IMR-90 (cell line): ENCODE data around the gene MAPK1. TPM values are rescaled to one million over a fixed set of nuclear protein-coding genes. Genes with fewer than 3 reads are reported as not detected.

ENCODE experiments used
- ATAC-seq: fragments of 200-7000 bp; cut with Tn5 transposase; 2 replicates; pipeline ENCODE4 v1.9.1; 2020; ENCODE audit warnings: low read depth, mild to moderate bottlenecking, moderate library complexity
- BruUV-seq: library from RNA; stranded (reverse); fragments of 400-500 nt; replicated peaks from 2 replicates; lab custom pipeline; 2021; lab: Mats Ljungman, UMichigan
- CTCF ChIA-PET: fragments of 300-600 bp; formaldehyde crosslinking; extraction: SDS; loops from one replicate; lab custom pipeline; 2021; ENCODE audit warnings: antibody characterized with exemption; lab: Yijun Ruan, JAX
- POLR2A ChIA-PET: fragments of 300-600 bp; sonication (Branson Sonifier 250); formaldehyde crosslinking; loops from one replicate; lab custom pipeline; 2022; ENCODE audit warnings: antibody characterized with exemption; ENCODE audit not compliant: unreplicated experiment; lab: Charles Lee
- DNase-seq: peaks from one replicate; pipeline ENCODE4 v3.0.0; 2013
- H2AFZ ChIP-seq: replicated peaks from 2 replicates; pipeline ENCODE3; 2013; ENCODE audit warnings: low read length, mild to moderate bottlenecking; ENCODE audit not compliant: poor library complexity
- H2AK5ac ChIP-seq: 2 replicates; pipeline ENCODE4 v1.6.1; 2013; ENCODE audit warnings: low read depth, low read length, inconsistent platforms
- H2AK9ac ChIP-seq: replicated peaks from 2 replicates; pipeline ENCODE3; 2013; ENCODE audit warnings: mild to moderate bottlenecking, low read depth, low read length, moderate library complexity; ENCODE audit not compliant: poor library complexity
- H2BK120ac ChIP-seq: 2 replicates; pipeline ENCODE4 v1.6.1; 2013; ENCODE audit warnings: low read depth, low read length, inconsistent platforms
- H2BK15ac ChIP-seq: 3 replicates; pipeline ENCODE4 v1.6.1; 2013; ENCODE audit warnings: low read depth, low read length, inconsistent platforms
- H2BK20ac ChIP-seq: 2 replicates; pipeline ENCODE4 v1.6.1; 2013; ENCODE audit warnings: low read depth, mild to moderate bottlenecking, inconsistent platforms, low read length, moderate library complexity
- H2BK5ac ChIP-seq: 2 replicates; pipeline ENCODE4 v1.6.1; 2013; ENCODE audit warnings: mild to moderate bottlenecking, low read depth, low read length, inconsistent platforms; ENCODE audit not compliant: poor library complexity, severe bottlenecking
- H3K14ac ChIP-seq: replicated peaks from 2 replicates; pipeline ENCODE4 v1.6.1; 2013; ENCODE audit warnings: low read depth, low read length, inconsistent platforms
- H3K18ac ChIP-seq: 2 replicates; pipeline ENCODE4 v1.6.1; 2013; ENCODE audit warnings: low read depth, low read length, control low read depth
- H3K23ac ChIP-seq: 2 replicates; pipeline ENCODE4 v1.6.1; 2013; ENCODE audit warnings: low read depth, low read length, inconsistent platforms
- H3K27ac ChIP-seq: 2 replicates; pipeline ENCODE4 v1.5.1; 2013; ENCODE audit warnings: mild to moderate bottlenecking, control low read depth, low read length; ENCODE audit not compliant: insufficient read depth
- H3K27me3 ChIP-seq: 2 replicates; pipeline ENCODE4 v1.6.1; 2013; ENCODE audit warnings: low read length; ENCODE audit not compliant: control insufficient read depth, insufficient read depth
- H3K36me3 ChIP-seq: 2 replicates; pipeline ENCODE4 v1.6.1; 2013; ENCODE audit warnings: low read length, mixed read lengths; ENCODE audit not compliant: control insufficient read depth, insufficient read depth
- H3K4ac ChIP-seq: 2 replicates; pipeline ENCODE4 v1.6.1; 2013; ENCODE audit warnings: low read depth, low read length, inconsistent platforms
- H3K4me1 ChIP-seq: 2 replicates; pipeline ENCODE4 v1.6.1; 2013; ENCODE audit warnings: low read length, mixed read lengths; ENCODE audit not compliant: control insufficient read depth, insufficient read depth
- H3K4me2 ChIP-seq: 2 replicates; pipeline ENCODE4 v1.6.1; 2013; ENCODE audit warnings: low read depth, mild to moderate bottlenecking, control low read depth, low read length, moderate library complexity
- H3K4me3 ChIP-seq: 2 replicates; pipeline ENCODE4 v1.5.1; 2013; ENCODE audit warnings: low read depth, mild to moderate bottlenecking, control low read depth, low read length, moderate library complexity; ENCODE audit not compliant: insufficient read depth
- H3K56ac ChIP-seq: 2 replicates; pipeline ENCODE4 v1.6.1; 2013; ENCODE audit warnings: low read length, inconsistent platforms; ENCODE audit not compliant: insufficient read depth; ENCODE audit errors: extremely low read depth
- H3K79me1 ChIP-seq, 2 experiments: 2 replicates each; pipeline ENCODE4 v1.6.1; 2013; ENCODE audit warnings: low read length in 2 of 2, inconsistent platforms in 1 of 2, low read depth in 1 of 2
- H3K9ac ChIP-seq: 2 replicates; pipeline ENCODE4 v1.6.1; 2013; ENCODE audit warnings: low read depth, low read length, control low read depth
- H3K9me1 ChIP-seq: 2 replicates; pipeline ENCODE4 v1.6.1; 2013; ENCODE audit warnings: low read length, inconsistent platforms; ENCODE audit not compliant: insufficient read depth
- H3K9me3 ChIP-seq: 2 replicates; pipeline ENCODE4 v1.6.1; 2013; ENCODE audit warnings: low read length; ENCODE audit not compliant: control insufficient read depth, insufficient read depth
- H4K20me1 ChIP-seq: 2 replicates; pipeline ENCODE4 v1.6.1; 2013; ENCODE audit warnings: low read length, inconsistent platforms; ENCODE audit not compliant: insufficient read depth
- H4K5ac ChIP-seq: 2 replicates; pipeline ENCODE4 v1.6.1; 2013; ENCODE audit warnings: mild to moderate bottlenecking, low read depth, low read length, control low read depth
- H4K8ac ChIP-seq, 2 experiments: 2 replicates each; pipeline ENCODE4 v1.6.1; 2013; ENCODE audit warnings: low read depth in 2 of 2, low read length in 2 of 2, control low read depth in 1 of 2, inconsistent platforms in 1 of 2
- H4K91ac ChIP-seq: 2 replicates; pipeline ENCODE4 v1.6.1; 2013; ENCODE audit warnings: low read depth, low read length, inconsistent platforms; ENCODE audit not compliant: insufficient read depth
- CHD1 ChIP-seq: IDR thresholded peaks from 2 replicates; pipeline ENCODE4 v1.6.1; 2012; ENCODE audit warnings: low read depth, low read length, improper control_type of control experiment
- FOS ChIP-seq: fragments of 150-350 bp; IDR thresholded peaks from 2 replicates; pipeline ENCODE4 v1.6.1; 2016; ENCODE audit warnings: low read depth, low read length
- MAFK ChIP-seq: IDR thresholded peaks from 2 replicates; pipeline ENCODE4 v1.6.1; 2012; ENCODE audit warnings: low read depth, low read length, improper control_type of control experiment
- MXI1 ChIP-seq: IDR thresholded peaks from 2 replicates; pipeline ENCODE4 v1.6.1; 2012; ENCODE audit warnings: low read depth, mild to moderate bottlenecking, low read length, moderate library complexity, borderline replicate concordance
- NFE2L2 ChIP-seq: fragments of 150-350 bp; IDR thresholded peaks from 2 replicates; pipeline ENCODE4 v1.6.1; 2016; ENCODE audit warnings: low read depth, mild to moderate bottlenecking, low read length
- USF2 ChIP-seq: fragments of 150-350 bp; IDR thresholded peaks from 2 replicates; pipeline ENCODE4 v1.6.1; 2017; ENCODE audit warnings: mild to moderate bottlenecking, antibody characterized with exemption, low read length, low read depth
- WGBS, 2 experiments: methylation state at CpG; one replicate each; pipeline versions ENCODE4 v1.1.5 to v1.1.7; 2013; ENCODE audit warnings: missing lambda C conversion rate in 2 of 2; ENCODE audit not compliant: insufficient read length in 1 of 2; ENCODE audit errors: extremely low coverage in 2 of 2; 5-methylcytosine and 5-hydroxymethylcytosine counted together
- dilution Hi-C: fragments of 300-500 bp; cut with HindIII; formaldehyde crosslinking; loops from one replicate; pipeline ENCODE4 v1.14.3; 2018; ENCODE audit warnings: low sequenced_read_pairs; ENCODE audit not compliant: unreplicated experiment
- in situ Hi-C: fragments of 300-500 bp; cut with MboI; formaldehyde crosslinking; loops from 3 replicates; pipeline ENCODE4 v1.14.3; 2019; ENCODE audit warnings: low sequenced_read_pairs, inconsistent platforms, mixed read lengths
- intact Hi-C: fragments of 100-400 bp; cut with micrococcal nuclease; formaldehyde crosslinking; loops from 2 replicates; pipeline ENCODE4 v1.10.0; 2022
- polyA plus RNA-seq, 3 experiments: library from polyadenylated mRNA; depleted of rRNA; stranded (reverse); fragments of >200 nt; gene quantifications; 2 replicates each; pipeline ENCODE4 v1.2.3, GENCODE V29; 2012; ENCODE audit warnings: low replicate concordance in 1 of 3
- total RNA-seq: library from RNA; depleted of rRNA; stranded (reverse); fragments of >200 nt; gene quantifications from 2 replicates; pipeline ENCODE4 v1.2.3, GENCODE V29; 2012
- TF ChIP-seq, protein P1 (sequence below): conservative IDR thresholded peaks from 2 replicates; pipeline ENCODE4 v1.5.1; 2012; ENCODE audit warnings: mild to moderate bottlenecking, low read depth, low read length, improper control_type of control experiment

The MAPK1 gene
- total and polyA plus RNA-seq, 2 of the 4 experiments (the other 2 are of a cell fraction), result 41.0 to 51.3 TPM

- Histone ChIP-seq H3K9me3 (no peaks in the 10 kb centered on the region), H3K4me2 (no peak overlapping the region), H3K23ac (no peak overlapping the region), H3K79me1 (peaks cover 26 to 48% of the 10 kb centered on the region in 2 experiments), H2BK20ac (no peak overlapping the region), H3K18ac (no peak overlapping the region), H3K27ac (no peak overlapping the region), H3K56ac (no peak overlapping the region), H3K9me1 (peaks cover 18% of the 10 kb centered on the region), H3K36me3 (peaks cover 51% of the 10 kb centered on the region), H3K4me3 (no peak overlapping the region), H4K20me1 (peaks cover 6% of the 10 kb centered on the region), H2BK120ac (no peak overlapping the region), H3K4me1 (no peaks in the 10 kb centered on the region; the same call in 1 of the 2 replicates), H3K27me3 (no peaks in the 10 kb centered on the region), H4K5ac (no peak overlapping the region), H2AFZ (no peak overlapping the region), H3K4ac (no peak overlapping the region), H2BK15ac (no peak overlapping the region), H2AK5ac (no peak overlapping the region), H4K91ac (no peak overlapping the region), H3K9ac (no peak overlapping the region), H3K14ac (no peak overlapping the region), H2BK5ac (no peak overlapping the region), H4K8ac (no peak overlapping the region), H2AK9ac (no peak overlapping the region)
- no peak for DNase-seq
- dilution Hi-C loops (no loop called here), intact Hi-C loops (no loop called here), in situ Hi-C loops (no loop called here)
- no TSS peak for BruUV-seq
- ChIA-PET CTCF (interaction anchor here (1.0 to 1.2 kb wide), 2 partner anchors 9 to 181 kb away, joined by 3 to 4 read pairs; partner anchors contain the start of gene PPM1F), POLR2A (no interaction called here)
- TF ChIP-seq CHD1, result no peak
- no peak for TF ChIP-seq NFE2L2
- TF ChIP-seq, protein P1, sequence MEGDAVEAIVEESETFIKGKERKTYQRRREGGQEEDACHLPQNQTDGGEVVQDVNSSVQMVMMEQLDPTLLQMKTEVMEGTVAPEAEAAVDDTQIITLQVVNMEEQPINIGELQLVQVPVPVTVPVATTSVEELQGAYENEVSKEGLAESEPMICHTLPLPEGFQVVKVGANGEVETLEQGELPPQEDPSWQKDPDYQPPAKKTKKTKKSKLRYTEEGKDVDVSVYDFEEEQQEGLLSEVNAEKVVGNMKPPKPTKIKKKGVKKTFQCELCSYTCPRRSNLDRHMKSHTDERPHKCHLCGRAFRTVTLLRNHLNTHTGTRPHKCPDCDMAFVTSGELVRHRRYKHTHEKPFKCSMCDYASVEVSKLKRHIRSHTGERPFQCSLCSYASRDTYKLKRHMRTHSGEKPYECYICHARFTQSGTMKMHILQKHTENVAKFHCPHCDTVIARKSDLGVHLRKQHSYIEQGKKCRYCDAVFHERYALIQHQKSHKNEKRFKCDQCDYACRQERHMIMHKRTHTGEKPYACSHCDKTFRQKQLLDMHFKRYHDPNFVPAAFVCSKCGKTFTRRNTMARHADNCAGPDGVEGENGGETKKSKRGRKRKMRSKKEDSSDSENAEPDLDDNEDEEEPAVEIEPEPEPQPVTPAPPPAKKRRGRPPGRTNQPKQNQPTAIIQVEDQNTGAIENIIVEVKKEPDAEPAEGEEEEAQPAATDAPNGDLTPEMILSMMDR, result no peak
- no peak for TF ChIP-seq FOS
- no peak for TF ChIP-seq USF2
- no peak for TF ChIP-seq MXI1
- TF ChIP-seq MAFK, result no peak
- no CpG with 5 or more reads among the region's 4 CpGs for WGBS, 2 experiments
- no peak for ATAC-seq
Observed at GRCh38 chr22:21771631-21771976, 95.8 kb downstream of the MAPK1 start.
